Measurements from ENCODE around the gene RPH3AL.

RPH3AL gene

DNA sequence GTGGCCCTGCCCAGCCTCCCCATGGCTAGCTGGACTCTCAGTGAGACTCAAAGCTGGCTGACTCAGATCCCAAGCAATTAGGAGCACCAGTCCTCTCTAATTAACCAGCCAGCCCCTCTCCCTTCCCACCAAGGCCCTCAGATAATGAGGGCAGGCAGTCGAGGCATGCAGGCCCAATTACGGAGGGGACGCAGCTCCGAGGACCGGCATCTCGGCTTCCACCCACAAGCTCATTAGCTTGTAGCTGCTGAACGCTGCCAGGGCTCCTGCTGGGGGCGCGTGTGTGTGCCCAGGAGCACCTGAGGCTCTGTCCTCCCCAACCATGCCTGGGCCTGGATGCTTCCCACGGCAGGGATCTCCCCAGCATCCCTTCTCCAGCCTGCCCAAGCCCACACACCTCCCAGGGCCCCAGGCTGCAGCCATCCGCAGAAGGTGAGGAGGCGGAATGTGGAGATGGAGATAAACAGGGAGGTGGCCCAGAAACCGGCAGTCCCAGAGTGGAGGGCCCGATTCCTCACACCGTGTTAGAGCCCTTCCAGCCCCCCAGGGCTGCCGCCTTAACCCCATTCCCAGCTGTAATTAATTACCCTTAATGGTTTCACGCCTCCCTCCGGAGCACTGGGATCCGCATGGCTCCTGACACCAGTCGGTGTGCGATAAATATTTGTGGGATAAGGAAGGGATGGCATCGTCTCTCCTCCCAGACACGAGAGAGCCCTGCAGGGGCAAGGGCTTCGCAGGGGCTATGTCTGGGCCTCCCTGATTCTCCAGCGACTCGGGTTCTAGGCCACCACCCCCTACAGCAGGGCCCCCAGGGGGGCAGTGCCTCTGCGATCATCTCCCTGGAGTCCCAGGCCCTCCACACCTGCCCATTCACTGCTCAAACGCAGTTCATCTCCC, 42.2 kb downstream of the RPH3AL start:
- intact Hi-C loops (cut with DNase I) = loop anchor here (10.0 kb wide), 1 partner anchor 64 kb away; no protein-coding TSS in a partner anchor
- DNase-seq = peak in 2 of 42 donors; percentile 4 to 29

- peak in 3 of 42 donors; percentile 5 to 27 (median 16) for DNase-seq
- intact Hi-C loops (cut with DNase I) = no loop called here
Observed at GRCh38 chr17:309361-309888, 43.2 kb downstream of the RPH3AL start.

DNA sequence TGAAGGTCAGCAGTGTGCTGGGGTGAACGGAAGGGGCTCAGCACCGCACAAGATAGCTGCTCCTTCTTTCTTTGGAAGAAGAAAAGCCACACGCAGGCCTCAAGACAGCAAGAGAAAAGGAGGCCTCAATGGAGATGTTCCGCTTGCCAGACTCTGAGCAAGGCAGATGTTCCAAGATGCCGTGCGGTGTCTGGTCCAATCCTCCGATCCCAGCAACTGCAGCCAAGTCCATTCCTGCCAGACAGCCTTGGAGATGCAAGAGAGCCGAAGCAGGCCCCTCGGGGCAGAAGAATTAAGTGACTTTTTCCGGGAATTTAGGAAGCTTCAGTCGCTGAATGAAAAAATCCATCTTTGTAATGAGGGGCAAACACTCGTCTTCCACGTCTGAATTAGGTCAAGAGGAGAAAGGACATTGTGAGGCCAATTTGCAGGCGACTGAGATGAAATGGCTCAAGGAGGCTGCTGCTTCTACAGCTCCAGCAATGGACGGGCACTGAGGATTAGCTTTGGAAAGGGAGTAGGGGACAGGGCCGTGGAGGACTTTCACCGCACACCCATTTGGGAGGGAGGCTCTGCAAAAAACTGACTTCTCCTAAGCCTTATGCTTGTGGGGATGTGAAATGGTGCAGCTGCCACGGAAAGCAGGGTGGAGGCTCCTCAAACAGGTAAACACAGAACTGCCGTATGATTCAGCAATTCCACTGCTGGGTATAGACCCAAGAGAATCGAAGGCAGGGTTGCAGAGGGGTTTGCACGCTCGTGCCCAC, 44.7 kb downstream of the RPH3AL start:
- DNase-seq = peak in 1 of 42 donors; percentile 5
- intact Hi-C loops (cut with DNase I) = no loop called here

DNA sequence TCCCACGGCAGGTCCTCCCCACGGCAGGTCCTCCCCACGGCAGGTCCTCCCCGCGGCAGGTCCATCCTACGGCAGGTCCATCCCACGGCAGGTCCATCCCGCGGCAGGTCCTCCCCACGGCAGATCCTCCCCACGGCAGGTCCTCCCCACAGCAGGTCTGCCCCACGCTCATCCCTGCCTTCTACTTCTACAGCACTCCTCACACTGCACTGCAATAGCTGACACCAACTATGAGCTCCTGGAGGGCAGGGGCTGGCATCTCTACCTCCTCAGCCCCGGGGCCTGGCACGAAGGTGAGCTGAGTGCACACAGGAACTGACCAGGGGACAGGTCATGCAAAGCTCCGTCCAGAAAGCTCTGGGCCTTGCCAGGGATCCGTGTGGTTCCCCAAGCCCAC, 45.3 kb downstream of the RPH3AL start:
- intact Hi-C loops (cut with DNase I) = no loop called here
- peak in 1 of 42 donors; percentile 5 for DNase-seq

DNA sequence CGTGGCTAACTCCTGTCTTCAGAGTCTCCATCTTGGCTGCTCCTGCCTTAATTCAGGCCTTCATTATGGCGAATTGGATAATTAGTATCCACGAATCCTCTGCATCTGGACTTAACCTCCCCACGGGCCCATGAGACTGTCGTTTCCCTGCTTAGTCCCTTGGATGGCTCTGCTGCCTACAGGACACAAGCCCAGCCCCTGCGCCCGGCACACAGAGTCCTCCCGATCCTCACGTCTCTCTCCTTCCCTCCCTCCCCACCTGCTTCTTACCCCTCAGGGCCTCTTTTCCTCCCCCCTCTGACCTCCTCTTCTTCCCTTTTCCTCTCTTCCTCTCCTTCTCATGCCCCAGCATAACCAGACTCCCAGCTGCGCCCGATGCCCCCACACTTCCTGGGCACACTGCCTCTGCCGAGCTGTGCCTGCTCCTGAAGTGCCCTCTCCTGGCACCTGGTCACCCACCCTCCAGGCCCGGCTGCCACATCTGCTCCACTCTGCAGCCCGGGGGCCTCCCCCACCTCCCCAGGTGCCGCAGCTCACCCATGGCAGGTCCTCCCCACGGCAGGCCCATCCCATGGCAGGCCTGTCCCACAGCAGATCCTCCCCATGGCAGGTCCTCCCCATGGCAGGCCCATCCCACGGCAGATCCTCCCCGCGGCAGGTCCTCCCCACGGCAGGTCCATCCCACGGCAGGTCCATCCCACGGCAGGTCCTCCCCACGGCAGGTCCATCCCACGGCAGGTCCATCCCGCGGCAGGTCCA, 45.9 kb downstream of the RPH3AL start:
- DNase-seq = peak in 1 of 42 donors; percentile 3
- intact Hi-C loops (cut with DNase I) = no loop called here

DNA sequence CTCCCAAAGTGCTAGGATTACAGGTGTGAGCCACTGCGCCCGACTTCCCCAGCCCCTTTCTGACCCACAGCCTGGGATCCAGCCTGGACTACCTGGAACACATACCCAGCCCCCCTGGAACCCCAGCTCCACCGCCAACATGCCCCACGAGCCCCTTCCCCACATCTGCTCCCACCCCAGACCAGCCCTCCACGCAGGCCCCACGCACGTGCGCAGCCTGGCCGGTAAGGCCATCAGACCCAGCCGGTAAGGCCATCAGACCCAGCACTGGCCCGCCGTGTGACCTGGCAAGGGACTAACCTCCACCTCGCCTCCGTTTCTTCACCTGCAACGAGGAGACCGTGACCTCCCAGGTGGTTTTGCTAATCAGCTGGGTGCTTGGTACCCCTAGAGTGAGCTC, 46.5 kb downstream of the RPH3AL start:
- peak in 1 of 42 donors; percentile 3 for DNase-seq

DNA sequence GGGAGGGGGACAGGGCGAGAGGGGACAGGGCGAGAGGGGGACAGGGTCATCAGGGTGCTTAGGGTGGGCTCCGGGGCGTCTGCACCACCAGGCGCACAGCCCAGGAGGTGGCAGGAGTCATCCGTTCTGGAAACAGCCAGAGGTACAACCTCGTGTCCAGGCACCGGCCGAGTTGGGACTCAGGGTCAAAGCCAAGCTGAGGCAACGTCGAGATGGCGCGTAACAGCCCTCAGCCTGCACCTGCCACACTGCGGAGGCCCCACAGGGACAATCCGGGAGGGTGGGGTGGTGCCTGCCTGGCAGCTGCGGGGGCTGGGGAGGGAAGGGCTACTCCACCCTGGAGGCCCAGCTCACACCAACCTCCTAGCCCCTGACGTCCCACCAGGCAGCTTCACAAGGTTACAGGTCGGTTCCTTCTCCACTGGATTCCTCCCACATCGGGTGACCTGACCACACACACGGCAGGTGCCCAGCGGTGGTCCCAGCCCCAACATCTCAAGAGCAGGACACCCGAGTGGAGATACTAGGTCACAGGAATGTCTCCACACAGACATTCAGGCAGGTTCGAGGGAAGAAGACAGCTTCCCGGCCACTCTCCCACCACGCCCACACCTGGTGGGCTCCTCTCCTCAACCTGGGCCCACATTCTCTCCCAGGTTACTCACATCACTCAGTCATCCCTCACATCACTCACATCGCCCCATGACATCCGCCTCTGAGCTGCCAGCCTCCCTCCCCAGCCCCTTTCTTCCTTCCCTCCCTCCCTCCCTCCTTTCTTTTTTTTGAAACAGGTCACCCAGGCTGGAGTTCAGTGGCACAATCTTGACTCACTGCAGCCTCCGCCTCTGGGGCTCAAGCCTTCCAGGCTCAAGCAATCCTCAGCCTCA, 47.3 kb downstream of the RPH3AL start:
- intact Hi-C loops (cut with DNase I) = no loop called here

More for the DNA sequence above, 46.5 kb downstream of the RPH3AL start:
- intact Hi-C loops (cut with DNase I) = no loop called here

DNA sequence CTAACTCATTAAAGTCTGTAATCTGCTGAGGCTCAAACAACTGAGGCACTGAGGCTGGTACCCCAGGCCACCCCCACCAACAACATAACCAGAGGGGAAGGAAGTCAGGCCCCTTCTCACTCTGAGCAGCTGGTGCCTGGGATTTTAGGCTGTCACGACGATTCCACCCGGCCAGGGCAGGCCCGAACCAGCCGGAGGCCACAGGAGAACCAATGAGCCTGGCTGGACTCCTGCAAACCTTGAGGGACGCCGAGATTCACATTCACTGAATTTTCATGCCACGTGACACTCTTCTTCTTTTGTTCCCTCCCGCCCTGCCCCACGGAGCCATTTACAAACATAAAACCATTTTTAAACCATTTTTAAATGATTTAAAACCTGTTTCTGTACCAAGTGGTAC, 48.1 kb downstream of the RPH3AL start:
- intact Hi-C loops (cut with DNase I) = no loop called here
- peak in 8 of 42 donors; percentile 5 to 49 (median 24) for DNase-seq

More for the DNA sequence above, 47.3 kb downstream of the RPH3AL start:
- peak in 1 of 42 donors; percentile 2 for DNase-seq

DNA sequence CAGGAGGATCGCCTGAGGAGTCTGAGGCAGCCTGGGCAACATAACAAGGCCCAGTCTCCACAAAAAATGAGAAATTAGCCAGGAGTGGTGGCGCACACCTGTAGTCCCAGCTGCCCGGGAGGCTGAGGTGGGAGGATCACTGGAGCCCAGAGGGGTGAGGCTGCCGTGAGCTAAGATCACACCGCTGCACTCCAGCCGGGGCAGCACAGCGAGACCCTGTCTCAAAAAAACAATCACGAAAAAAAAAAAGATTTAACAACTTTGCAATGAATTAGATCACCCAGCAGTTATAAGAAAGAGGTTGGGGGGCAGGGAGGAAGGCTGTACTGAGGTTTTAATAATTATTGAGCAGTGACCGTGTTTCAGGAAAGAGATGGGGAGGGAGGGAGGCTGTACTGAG, 49.4 kb downstream of the RPH3AL start:
- DNase-seq = peak in 1 of 42 donors; percentile 1
- intact Hi-C loops (cut with DNase I) = no loop called here

DNA sequence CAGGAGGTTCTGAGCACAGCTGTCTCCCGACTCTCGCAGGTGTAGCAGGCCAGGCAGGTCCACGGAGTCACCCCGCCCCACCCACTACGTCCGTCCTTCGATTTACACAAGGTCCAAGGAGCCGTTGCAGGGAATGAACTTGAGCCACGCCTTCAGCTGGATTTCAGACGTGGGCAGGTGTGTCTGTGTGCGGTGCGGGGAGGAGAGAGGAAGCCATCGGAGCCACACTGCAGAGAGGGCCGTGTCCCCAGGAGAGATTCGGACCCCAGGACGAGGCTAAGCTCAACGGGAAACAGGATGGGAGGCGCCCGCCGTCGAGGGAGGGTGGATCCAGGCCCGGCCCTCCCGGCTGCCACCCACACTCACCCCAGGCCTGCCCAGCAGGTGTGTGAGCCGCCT, 50.3 kb downstream of the RPH3AL start:
- intact Hi-C loops (cut with DNase I) = no loop called here
- DNase-seq = peak in 1 of 42 donors; percentile 1

GRCh38 chr17:301681-302299, 50.8 kb downstream of the RPH3AL start:
- peak in 2 of 42 donors; percentile 2 to 14 for DNase-seq
- intact Hi-C loops (cut with DNase I) = no loop called here

GRCh38 chr17:300881-301280, 51.7 kb downstream of the RPH3AL start:
- intact Hi-C loops (cut with DNase I) = no loop called here
- DNase-seq = peak in 2 of 42 donors; percentile 0 to 12

- intact Hi-C loops (cut with DNase I) = no loop called here
- DNase-seq = peak in 2 of 42 donors; percentile 3 to 25
Observed at GRCh38 chr17:299546-299945, 53.1 kb downstream of the RPH3AL start.

GRCh38 chr17:298791-299450, 53.7 kb downstream of the RPH3AL start:
- peak in 2 of 42 donors; percentile 2 to 21 for DNase-seq
- intact Hi-C loops (cut with DNase I) = no loop called here

- intact Hi-C loops (cut with DNase I) = no loop called here
- DNase-seq = peak in 2 of 42 donors; percentile 1 to 14
Observed at GRCh38 chr17:297758-298157, 54.8 kb downstream of the RPH3AL start.

DNA sequence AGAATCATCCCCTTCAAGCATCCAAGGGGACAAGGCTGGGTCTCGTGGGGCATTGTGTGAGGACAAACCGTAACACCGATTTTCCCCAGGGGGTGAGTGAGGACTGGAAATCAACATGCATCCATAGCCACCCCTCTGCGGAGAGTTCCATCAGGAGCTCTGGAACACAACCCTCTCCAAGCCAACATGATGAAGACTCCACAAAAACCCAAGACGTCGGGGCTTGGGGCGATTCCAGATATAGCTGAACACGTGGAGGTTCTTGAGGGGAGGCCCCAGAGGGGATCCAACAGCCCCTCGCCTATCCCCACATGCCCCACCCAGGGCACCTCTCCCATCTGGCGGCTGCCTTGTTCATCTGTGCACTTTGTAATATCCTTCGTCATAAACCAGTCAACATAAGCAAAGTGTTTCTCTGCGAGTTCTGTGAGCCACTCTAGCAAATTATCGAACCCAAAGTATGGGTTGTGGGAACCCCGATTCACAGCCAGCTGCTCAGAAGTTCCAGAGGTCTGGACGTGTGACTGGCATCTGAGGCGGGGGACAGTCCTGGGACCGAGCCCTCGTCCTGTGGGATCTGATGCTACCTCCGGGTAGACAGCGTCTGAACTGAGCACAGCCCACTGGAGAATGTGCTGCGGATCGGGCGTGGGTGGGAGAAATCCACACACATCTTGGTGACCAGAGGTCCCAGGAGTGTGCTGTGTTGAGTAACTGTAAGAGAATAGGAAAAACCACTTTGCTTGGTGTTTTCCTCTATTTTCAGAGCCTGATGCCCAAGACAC, 55.5 kb downstream of the RPH3AL start:
- intact Hi-C loops (cut with DNase I) = no loop called here
- DNase-seq = peak in 5 of 42 donors; percentile 0 to 31 (median 22)
